Tibial nerve (tissue), 4 donors: ENCODE results near the gene RIN1. TPM values are rescaled to one million over a fixed set of nuclear protein-coding genes. Genes with fewer than 3 reads are reported as not detected.

Experiments
- DNase-seq, 2 donors: peaks; one replicate each; pipeline ENCODE4 v3.0.0-alpha.2; 2019; ENCODE audit warnings: low spot score in 2 of 2
- H3K27ac ChIP-seq, 4 donors: fragments of 200-600 bp; sonication (generic) in 3 of 4; one replicate each; pipeline ENCODE4 v1.5.1; 2017 to 2019; ENCODE audit warnings: mild to moderate bottlenecking in 1 of 4
- H3K27me3 ChIP-seq, 2 donors: fragments of 200-600 bp; sonication (generic) in 1 of 2; one replicate each; pipeline versions ENCODE4 v1.5.1 to v1.6.0; 2017 to 2019
- H3K36me3 ChIP-seq, 3 donors: fragments of 200-600 bp; sonication (generic); one replicate each; pipeline ENCODE4 v1.5.1; 2018 to 2019
- H3K4me1 ChIP-seq, 4 donors: fragments of 200-600 bp; sonication (generic) in 3 of 4; one replicate each; pipeline ENCODE4 v1.5.1; 2017 to 2019
- H3K4me3 ChIP-seq, 4 donors: fragments of 200-600 bp; sonication (generic) in 3 of 4; one replicate each; pipeline ENCODE4 v1.5.1; 2017 to 2019; ENCODE audit warnings: mild to moderate bottlenecking in 1 of 4, moderate library complexity in 1 of 4
- H3K9me3 ChIP-seq, 4 donors: fragments of 200-600 bp; sonication (generic) in 3 of 4; one replicate each; pipeline ENCODE4 v1.5.1; 2017 to 2019
- EP300 ChIP-seq, 2 donors: sonication (generic); formaldehyde crosslinking; IDR thresholded peaks; one replicate each; pipeline ENCODE4 v1.6.1; 2017; ENCODE audit warnings: antibody characterized with exemption in 2 of 2, mild to moderate bottlenecking in 1 of 2
- POLR2A ChIP-seq, 2 donors: fragments of 450-650 bp; IDR thresholded peaks; one replicate each; pipeline ENCODE4 v1.6.1; 2017; ENCODE audit warnings: antibody characterized with exemption in 2 of 2, mild to moderate bottlenecking in 2 of 2, moderate library complexity in 2 of 2
- WGBS, 2 donors: methylation state at CpG; one replicate each; pipeline ENCODE4 v1.1.5; 2018; 5-methylcytosine and 5-hydroxymethylcytosine counted together
- total RNA-seq, 4 donors: library from RNA; depleted of rRNA; stranded (reverse); fragments of >200 nt; gene quantifications; one replicate each; pipeline ENCODE4 v1.1.0, GENCODE V29; 2016
- TF ChIP-seq, protein P1 (sequence below), 5 experiments: fragments of 200-600 bp in 3 of 5; fragments of 450-650 bp in 2 of 5; sonication (generic) in 3 of 5; IDR thresholded peaks; one replicate each; pipeline ENCODE4 v1.5.1; 2016 to 2019; ENCODE audit warnings: antibody characterized with exemption in 5 of 5, mild to moderate bottlenecking in 3 of 5, moderate library complexity in 2 of 5

Gene RIN1
- total RNA-seq, 4 donors from 2014 or later, result 2.4 to 14.1 (median 4.1) TPM

DNA sequence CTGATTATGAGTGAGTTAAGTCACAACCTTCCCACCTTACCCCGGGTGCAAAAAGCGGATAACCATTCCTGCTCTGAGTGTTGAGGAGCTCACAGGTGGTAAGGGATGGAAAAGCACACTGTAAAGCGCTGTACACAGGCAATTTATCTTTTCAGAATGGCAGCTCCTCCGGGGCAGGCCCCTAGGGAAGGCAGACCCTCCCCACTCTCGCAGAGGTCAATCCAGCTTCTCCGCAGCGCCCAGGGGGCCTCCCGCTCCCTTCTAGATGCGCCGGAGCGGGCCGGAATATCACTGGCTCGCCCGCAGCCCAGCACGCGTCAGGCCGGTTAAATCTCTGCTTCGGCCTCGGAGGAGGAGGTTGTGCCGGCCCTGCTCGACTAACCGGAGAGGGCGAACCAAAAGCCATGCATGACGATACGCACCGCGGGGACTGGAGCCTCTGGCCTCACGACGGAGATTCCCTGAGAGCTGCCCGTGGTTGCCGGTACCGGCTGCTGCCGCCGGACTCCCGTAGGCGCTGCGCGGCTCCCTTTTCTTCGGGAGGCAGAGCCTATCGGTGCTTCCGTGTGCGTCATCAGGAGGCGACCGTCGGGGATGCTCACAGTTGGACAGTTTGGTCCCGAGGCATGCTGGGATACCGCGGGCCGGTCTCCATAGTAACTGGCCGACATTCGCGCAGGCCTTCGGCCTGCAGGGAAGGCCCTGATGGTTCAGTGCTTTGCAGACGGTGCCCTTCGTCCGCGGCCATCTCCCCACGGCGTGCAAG lies 8.5 kb upstream of the RIN1 start, which contains the start of gene BRMS1:
Gene BRMS1 (minus strand): TSS at position 555 of the 766 bp plus-strand sequence. CDS start 2,870 bp downstream, outside the sequence.
- Histone ChIP-seq H3K4me3 (peak within 1 kb of the TSS; percentile 72 to 97 (median 86)), H3K9me3 (no peaks in the 10 kb centered on the region), H3K4me1 (peaks cover 3 to 51% (median 27%) of the 10 kb centered on the region in 4 donors), H3K27me3 (no peaks in the 10 kb centered on the region), H3K36me3 (peaks cover 0 to 37% (median 24%) of the 10 kb centered on the region in 3 donors), H3K27ac (peak within 1 kb of the TSS; percentile 46 to 95 (median 82))
- peak; percentile 97 to 98 for DNase-seq
- 1% methylated on average over 31 to 43 of the region's 59 CpGs for WGBS, 2 donors
- TF ChIP-seq POLR2A (IDR thresholded peaks at IDR 0.05), result peak in 1 of 2 donors; percentile 61
- peak; percentile 95 to 96 for TF ChIP-seq EP300 (IDR thresholded peaks at IDR 0.05)
- TF ChIP-seq, protein P1, sequence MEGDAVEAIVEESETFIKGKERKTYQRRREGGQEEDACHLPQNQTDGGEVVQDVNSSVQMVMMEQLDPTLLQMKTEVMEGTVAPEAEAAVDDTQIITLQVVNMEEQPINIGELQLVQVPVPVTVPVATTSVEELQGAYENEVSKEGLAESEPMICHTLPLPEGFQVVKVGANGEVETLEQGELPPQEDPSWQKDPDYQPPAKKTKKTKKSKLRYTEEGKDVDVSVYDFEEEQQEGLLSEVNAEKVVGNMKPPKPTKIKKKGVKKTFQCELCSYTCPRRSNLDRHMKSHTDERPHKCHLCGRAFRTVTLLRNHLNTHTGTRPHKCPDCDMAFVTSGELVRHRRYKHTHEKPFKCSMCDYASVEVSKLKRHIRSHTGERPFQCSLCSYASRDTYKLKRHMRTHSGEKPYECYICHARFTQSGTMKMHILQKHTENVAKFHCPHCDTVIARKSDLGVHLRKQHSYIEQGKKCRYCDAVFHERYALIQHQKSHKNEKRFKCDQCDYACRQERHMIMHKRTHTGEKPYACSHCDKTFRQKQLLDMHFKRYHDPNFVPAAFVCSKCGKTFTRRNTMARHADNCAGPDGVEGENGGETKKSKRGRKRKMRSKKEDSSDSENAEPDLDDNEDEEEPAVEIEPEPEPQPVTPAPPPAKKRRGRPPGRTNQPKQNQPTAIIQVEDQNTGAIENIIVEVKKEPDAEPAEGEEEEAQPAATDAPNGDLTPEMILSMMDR (IDR thresholded peaks at IDR 0.05), result peak in 4 of 5 experiments; percentile 10 to 62 (median 28)

DNA sequence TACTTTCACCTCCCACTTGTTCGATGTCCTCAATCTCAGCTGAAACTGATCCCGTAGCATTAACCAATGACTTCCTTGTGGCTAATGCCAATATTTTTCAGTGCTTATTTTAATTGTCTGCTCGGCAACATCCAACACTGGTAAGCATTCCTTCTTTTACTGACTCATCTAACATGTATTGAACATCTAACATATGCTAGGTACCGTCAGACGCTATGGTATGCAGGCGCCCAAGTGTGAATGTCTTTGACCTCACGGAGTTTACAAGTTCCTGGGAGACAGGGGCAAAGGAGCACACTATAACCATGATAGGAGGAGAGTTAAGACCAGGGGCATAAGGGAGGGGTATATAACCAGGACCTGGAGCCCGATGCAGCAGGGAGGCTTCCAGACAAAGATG lies 6.9 kb upstream of the RIN1 start:
- Histone ChIP-seq H3K36me3 (peaks cover 0 to 53% (median 25%) of the 10 kb centered on the region in 3 donors), H3K4me1 (peaks cover 3 to 41% (median 27%) of the 10 kb centered on the region in 4 donors), H3K4me3 (no peak overlapping the region), H3K9me3 (no peaks in the 10 kb centered on the region), H3K27ac (no peak overlapping the region), H3K27me3 (no peaks in the 10 kb centered on the region)
- no peak for TF ChIP-seq POLR2A (IDR thresholded peaks at IDR 0.05)
- DNase-seq, result no peak
- WGBS, 2 donors, result 89 to 90% methylated on average over 8 of the region's 8 CpGs

DNA sequence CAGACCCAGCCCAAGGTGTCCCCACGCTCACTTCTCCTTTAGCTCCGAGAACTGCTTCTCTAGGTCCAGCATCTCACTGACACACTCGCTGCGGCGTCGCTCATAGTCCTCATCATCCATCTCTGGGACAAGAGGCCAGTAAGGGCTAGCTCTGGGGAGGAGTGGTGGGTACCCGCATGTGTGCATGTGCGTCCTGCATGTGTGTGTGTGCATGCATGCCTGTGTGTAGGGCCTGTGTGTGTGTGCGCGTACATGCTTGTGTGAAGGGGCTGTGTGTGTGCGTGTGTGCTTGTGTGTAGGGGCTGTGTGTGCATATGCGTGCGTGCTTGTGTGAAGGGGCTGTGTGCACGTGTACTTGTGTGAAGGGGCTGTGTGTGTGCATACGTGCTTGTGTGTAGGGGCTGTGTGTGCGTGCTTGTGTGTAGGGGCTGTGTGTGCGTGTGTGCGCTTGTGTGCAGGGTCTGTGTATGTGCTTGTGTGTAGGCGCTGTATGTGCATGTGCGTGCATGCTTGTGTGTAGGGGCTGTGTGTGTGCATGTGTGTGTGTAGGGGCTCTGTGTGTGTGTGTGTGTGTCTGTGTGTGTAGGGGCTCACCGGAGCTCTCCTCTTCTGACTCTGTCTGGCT lies 5.4 kb upstream of the RIN1 start:
- no peak for DNase-seq
- peaks cover 0 to 63% (median 30%) of the 10 kb centered on the region in 3 donors for H3K36me3 ChIP-seq
- peaks cover 3 to 41% (median 29%) of the 10 kb centered on the region in 4 donors for H3K4me1 ChIP-seq
- no peak overlapping the region for H3K4me3 ChIP-seq
- H3K27me3 ChIP-seq, result no peaks in the 10 kb centered on the region
- 94 to 95% methylated on average over 21 of the region's 21 CpGs for WGBS, 2 donors
- H3K9me3 ChIP-seq, result no peaks in the 10 kb centered on the region
- no peak for TF ChIP-seq EP300 (IDR thresholded peaks at IDR 0.05)
- TF ChIP-seq, protein P1 (IDR thresholded peaks at IDR 0.05), result no peak
- TF ChIP-seq POLR2A (IDR thresholded peaks at IDR 0.05), result no peak
- no peak overlapping the region for H3K27ac ChIP-seq

DNA sequence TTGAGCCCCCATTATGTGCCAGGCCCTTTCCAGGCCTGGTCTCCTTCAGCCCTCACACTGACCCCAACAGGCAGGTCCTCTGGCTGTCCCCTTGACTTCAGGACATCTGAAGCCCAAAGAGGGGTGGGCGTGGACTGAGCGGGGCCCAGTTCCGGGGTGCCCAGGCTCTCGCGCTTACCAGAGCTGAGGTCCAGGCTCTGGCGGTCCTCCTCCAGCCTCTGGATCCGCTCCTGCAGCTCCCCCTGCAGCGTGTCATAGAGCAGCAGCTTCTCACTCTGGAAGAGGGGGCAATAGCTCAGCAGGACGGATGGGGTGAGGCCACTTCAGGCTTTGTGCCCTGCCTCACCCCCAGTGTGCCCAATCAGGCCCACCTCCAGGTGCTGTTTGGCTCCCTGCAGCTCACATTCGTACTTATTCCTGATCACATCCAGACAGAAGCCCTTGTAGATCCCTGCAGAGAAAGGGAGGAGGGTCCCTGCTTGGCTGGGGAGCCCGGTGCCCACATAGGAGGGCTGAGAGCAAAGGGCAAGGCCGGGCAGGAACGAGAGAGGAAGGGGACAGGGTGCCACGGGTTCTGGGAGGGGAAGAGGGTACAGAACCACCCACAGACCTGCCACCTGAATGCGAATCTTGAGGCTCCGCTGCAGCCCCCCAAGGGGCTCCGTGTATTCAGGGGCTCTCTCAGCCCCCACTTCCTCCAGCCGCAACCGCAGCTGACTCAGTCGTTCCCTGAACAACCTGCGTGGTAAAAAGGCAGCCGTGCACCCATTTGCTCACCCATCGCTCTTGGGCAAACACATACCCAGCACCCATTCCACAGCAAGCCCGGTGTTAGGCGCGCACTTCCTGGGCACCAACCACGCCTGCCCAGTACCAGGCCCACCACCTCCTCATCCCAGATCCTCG lies 4.6 kb upstream of the RIN1 start:
- no peaks in the 10 kb centered on the region for H3K27me3 ChIP-seq
- TF ChIP-seq POLR2A (IDR thresholded peaks at IDR 0.05) (no peak), EP300 (IDR thresholded peaks at IDR 0.05) (no peak)
- TF ChIP-seq, protein P1 (IDR thresholded peaks at IDR 0.05), result no peak
- H3K4me3 ChIP-seq, result no peak overlapping the region
- no peaks in the 10 kb centered on the region for H3K9me3 ChIP-seq
- no peak for DNase-seq
- H3K4me1 ChIP-seq, result peaks cover 0 to 41% (median 28%) of the 10 kb centered on the region in 4 donors
- H3K27ac ChIP-seq, result no peak overlapping the region
- peaks cover 0 to 63% (median 30%) of the 10 kb centered on the region in 3 donors for H3K36me3 ChIP-seq
- 89 to 93% methylated on average over 22 to 26 of the region's 28 CpGs for WGBS, 2 donors
